ENCODE measurements around the gene CCDC51. TPM values are rescaled to one million over a fixed set of nuclear protein-coding genes. Genes with fewer than 3 reads are reported as not detected.

The CCDC51 gene
- total and polyA plus RNA-seq, 9 of the 15 experiments (the other 6 are each of a cell fraction or from before 2014, with no cell fraction given), result 6.5 to 18.6 (median 15.7) TPM

DNA sequence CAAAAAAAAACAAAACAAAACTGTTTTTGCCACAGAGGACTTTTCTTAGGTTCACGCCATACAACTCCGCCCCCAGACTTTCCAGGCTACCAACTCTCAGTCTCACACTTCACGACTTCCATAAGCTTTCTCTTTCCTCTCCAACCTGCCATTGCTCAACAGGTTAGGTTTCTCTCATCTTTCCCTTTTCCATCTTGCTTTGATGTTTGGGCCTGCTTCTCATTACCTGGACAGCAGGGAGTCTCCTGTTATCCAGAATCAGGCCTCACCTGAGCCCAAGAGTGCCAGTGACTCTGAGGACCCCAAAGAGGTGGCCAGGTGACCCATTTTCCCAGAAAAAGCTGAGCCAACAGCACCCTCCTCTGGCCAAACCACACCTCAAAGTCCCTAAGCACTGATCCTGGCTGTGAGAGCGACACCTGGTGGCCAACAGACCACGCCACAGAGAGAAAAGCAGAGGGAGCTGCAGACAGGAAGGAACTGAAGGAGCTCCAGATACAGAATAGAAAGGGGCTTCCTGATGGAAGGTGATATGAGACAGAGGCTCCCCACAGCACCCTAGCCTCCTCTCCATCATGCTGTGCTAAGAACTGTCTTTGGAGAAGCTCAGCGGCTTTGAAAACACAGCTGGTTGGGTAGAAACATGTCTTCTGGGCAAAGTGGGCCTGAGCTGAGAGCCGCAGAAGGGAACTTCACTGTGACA lies 4.0 kb downstream of the CCDC51 start (continued):
- TF ChIP-seq, protein P1, sequence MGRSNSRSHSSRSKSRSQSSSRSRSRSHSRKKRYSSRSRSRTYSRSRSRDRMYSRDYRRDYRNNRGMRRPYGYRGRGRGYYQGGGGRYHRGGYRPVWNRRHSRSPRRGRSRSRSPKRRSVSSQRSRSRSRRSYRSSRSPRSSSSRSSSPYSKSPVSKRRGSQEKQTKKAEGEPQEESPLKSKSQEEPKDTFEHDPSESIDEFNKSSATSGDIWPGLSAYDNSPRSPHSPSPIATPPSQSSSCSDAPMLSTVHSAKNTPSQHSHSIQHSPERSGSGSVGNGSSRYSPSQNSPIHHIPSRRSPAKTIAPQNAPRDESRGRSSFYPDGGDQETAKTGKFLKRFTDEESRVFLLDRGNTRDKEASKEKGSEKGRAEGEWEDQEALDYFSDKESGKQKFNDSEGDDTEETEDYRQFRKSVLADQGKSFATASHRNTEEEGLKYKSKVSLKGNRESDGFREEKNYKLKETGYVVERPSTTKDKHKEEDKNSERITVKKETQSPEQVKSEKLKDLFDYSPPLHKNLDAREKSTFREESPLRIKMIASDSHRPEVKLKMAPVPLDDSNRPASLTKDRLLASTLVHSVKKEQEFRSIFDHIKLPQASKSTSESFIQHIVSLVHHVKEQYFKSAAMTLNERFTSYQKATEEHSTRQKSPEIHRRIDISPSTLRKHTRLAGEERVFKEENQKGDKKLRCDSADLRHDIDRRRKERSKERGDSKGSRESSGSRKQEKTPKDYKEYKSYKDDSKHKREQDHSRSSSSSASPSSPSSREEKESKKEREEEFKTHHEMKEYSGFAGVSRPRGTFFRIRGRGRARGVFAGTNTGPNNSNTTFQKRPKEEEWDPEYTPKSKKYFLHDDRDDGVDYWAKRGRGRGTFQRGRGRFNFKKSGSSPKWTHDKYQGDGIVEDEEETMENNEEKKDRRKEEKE (IDR thresholded peaks at IDR 0.05; ENCODE audit: borderline replicate concordance in 1 of 2, control insufficient read depth in 1 of 2, low read depth in 2 of 2, low read length in 1 of 2), result no peak
- no peak for TF ChIP-seq RNF2 (IDR thresholded peaks at IDR 0.05)
- TF ChIP-seq TFAM (CRISPR knock-in tag; conservative IDR thresholded peaks at IDR 0.05), result no peak
- TF ChIP-seq, protein P2, sequence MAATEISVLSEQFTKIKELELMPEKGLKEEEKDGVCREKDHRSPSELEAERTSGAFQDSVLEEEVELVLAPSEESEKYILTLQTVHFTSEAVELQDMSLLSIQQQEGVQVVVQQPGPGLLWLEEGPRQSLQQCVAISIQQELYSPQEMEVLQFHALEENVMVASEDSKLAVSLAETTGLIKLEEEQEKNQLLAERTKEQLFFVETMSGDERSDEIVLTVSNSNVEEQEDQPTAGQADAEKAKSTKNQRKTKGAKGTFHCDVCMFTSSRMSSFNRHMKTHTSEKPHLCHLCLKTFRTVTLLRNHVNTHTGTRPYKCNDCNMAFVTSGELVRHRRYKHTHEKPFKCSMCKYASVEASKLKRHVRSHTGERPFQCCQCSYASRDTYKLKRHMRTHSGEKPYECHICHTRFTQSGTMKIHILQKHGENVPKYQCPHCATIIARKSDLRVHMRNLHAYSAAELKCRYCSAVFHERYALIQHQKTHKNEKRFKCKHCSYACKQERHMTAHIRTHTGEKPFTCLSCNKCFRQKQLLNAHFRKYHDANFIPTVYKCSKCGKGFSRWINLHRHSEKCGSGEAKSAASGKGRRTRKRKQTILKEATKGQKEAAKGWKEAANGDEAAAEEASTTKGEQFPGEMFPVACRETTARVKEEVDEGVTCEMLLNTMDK (IDR thresholded peaks at IDR 0.05; ENCODE audit: borderline replicate concordance, insufficient read depth, low read depth, low read length, poor library complexity, severe bottlenecking), result peak; percentile 55
- TF ChIP-seq, protein P3, sequence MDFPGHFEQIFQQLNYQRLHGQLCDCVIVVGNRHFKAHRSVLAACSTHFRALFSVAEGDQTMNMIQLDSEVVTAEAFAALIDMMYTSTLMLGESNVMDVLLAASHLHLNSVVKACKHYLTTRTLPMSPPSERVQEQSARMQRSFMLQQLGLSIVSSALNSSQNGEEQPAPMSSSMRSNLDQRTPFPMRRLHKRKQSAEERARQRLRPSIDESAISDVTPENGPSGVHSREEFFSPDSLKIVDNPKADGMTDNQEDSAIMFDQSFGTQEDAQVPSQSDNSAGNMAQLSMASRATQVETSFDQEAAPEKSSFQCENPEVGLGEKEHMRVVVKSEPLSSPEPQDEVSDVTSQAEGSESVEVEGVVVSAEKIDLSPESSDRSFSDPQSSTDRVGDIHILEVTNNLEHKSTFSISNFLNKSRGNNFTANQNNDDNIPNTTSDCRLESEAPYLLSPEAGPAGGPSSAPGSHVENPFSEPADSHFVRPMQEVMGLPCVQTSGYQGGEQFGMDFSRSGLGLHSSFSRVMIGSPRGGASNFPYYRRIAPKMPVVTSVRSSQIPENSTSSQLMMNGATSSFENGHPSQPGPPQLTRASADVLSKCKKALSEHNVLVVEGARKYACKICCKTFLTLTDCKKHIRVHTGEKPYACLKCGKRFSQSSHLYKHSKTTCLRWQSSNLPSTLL (IDR thresholded peaks at IDR 0.05), result no peak
- no peak for TF ChIP-seq ZBTB26 (CRISPR knock-in tag; IDR thresholded peaks at IDR 0.05)
- TF ChIP-seq ZBTB1 (CRISPR knock-in tag; IDR thresholded peaks at IDR 0.05; ENCODE audit: borderline replicate concordance, low read depth), result no peak
- TF ChIP-seq MNT (conservative IDR thresholded peaks at IDR 0.05), result no peak
- no peak for TF ChIP-seq MCM7 (IDR thresholded peaks at IDR 0.05)
- TF ChIP-seq HLTF (IDR thresholded peaks at IDR 0.05), result no peak
- no peak for TF ChIP-seq NR1H2 (CRISPR knock-in tag; IDR thresholded peaks at IDR 0.05)
- TF ChIP-seq FUS (optimal IDR thresholded peaks at IDR 0.05; ENCODE audit: low read depth, low read length), result no peak
- 0 out of 2 replicates have a peak, but pooled peaks have one; percentile 16 for TF ChIP-seq ZNF384 (IDR thresholded peaks at IDR 0.05; ENCODE audit: low read depth, low read length)
- TF ChIP-seq ZFP91 (CRISPR knock-in tag; IDR thresholded peaks at IDR 0.05), result no peak

Data from K562 (cell line).